Measurements from ENCODE around the gene GEMIN4. TPM values are rescaled to one million over a fixed set of nuclear protein-coding genes. Genes with fewer than 3 reads are reported as not detected.

Gene GEMIN4
- total RNA-seq, 1 donor from 2014 or later, result 19.0 TPM

GRCh38 chr17:746181-746580, 5.9 kb downstream of the GEMIN4 start:
- no peak for DNase-seq (ENCODE audit: low read depth)
- TF ChIP-seq CTCF (conservative IDR thresholded peaks at IDR 0.05; ENCODE audit: low read depth, low read length), result no peak
- H3K4me3 ChIP-seq (ENCODE audit: low read depth, low read length), result no peak overlapping the region

GRCh38 chr17:745406-745805, 6.7 kb downstream of the GEMIN4 start:
- no peak for TF ChIP-seq CTCF (conservative IDR thresholded peaks at IDR 0.05; ENCODE audit: low read depth, low read length)
- DNase-seq (ENCODE audit: low read depth), result no peak
- H3K4me3 ChIP-seq (ENCODE audit: low read depth, low read length), result no peak overlapping the region

- TF ChIP-seq CTCF (conservative IDR thresholded peaks at IDR 0.05; ENCODE audit: low read depth, low read length), result no peak
- no peak overlapping the region for H3K4me3 ChIP-seq (ENCODE audit: low read depth, low read length)
- DNase-seq (ENCODE audit: low read depth), result no peak
Measured at GRCh38 chr17:744937-745336, 7.1 kb downstream of the GEMIN4 start.

- no peak for DNase-seq (ENCODE audit: low read depth)
- H3K4me3 ChIP-seq (ENCODE audit: low read depth, low read length), result no peak overlapping the region
- TF ChIP-seq CTCF (conservative IDR thresholded peaks at IDR 0.05; ENCODE audit: low read depth, low read length), result no peak
Measured at GRCh38 chr17:743139-743538, 8.9 kb downstream of the GEMIN4 start.

GRCh38 chr17:742147-742793, 9.8 kb downstream of the GEMIN4 start:
- TF ChIP-seq CTCF (conservative IDR thresholded peaks at IDR 0.05; ENCODE audit: low read depth, low read length), result no peak

GRCh38 chr17:740240-741017, 11.6 kb downstream of the GEMIN4 start:
- H3K4me3 ChIP-seq (ENCODE audit: low read depth, low read length), result no peak overlapping the region
- no peak for DNase-seq (ENCODE audit: low read depth)
- no peak for TF ChIP-seq CTCF (conservative IDR thresholded peaks at IDR 0.05; ENCODE audit: low read depth, low read length)

More at GRCh38 chr17:742147-742793, 9.8 kb downstream of the GEMIN4 start:
- no peak overlapping the region for H3K4me3 ChIP-seq (ENCODE audit: low read depth, low read length)
- DNase-seq (ENCODE audit: low read depth), result no peak
